Chondrocyte (in vitro differentiated cells): Measurements from ENCODE around the gene AFF3. TPM values are rescaled to one million over a fixed set of nuclear protein-coding genes. Genes with fewer than 3 reads are reported as not detected.

Experiments
- DNase-seq: peaks from one replicate; pipeline ENCODE4 v3.0.0; 2021; ENCODE audit warnings: mixed read lengths, low spot score
- H3K27ac Mint-ChIP-seq: one replicate; pipeline ENCODE4 v1.8.0; 2021; ENCODE audit warnings: mild to moderate bottlenecking, moderate library complexity, mixed read lengths; ENCODE audit not compliant: unreplicated experiment
- H3K27me3 Mint-ChIP-seq: 2 replicates; pipeline ENCODE4 v1.8.0; 2021; ENCODE audit warnings: low read depth, mixed read lengths
- H3K36me3 Mint-ChIP-seq: 2 replicates; pipeline ENCODE4 v1.8.0; 2021; ENCODE audit warnings: low read depth, mixed read lengths
- H3K4me1 Mint-ChIP-seq: 2 replicates; pipeline ENCODE4 v1.8.0; 2021; ENCODE audit warnings: low read depth, mild to moderate bottlenecking, mixed read lengths
- H3K4me3 Mint-ChIP-seq: one replicate; pipeline ENCODE4 v1.8.0; 2021; ENCODE audit warnings: mild to moderate bottlenecking, moderate library complexity, mixed read lengths; ENCODE audit not compliant: unreplicated experiment
- H3K9me3 Mint-ChIP-seq: 2 replicates; pipeline ENCODE4 v1.8.0; 2021; ENCODE audit warnings: low read depth, mixed read lengths
- CTCF ChIP-seq: fragments of 200-600 bp; sonication (generic); IDR thresholded peaks from 2 replicates; pipeline ENCODE4 v1.5.0; 2021; ENCODE audit warnings: antibody characterized with exemption, mild to moderate bottlenecking, moderate library complexity
- total RNA-seq: library from RNA; stranded (reverse); gene quantifications from 3 replicates; pipeline ENCODE4 v1.2.1, GENCODE V29; 2021

AFF3 gene
- total RNA-seq, 1 donor from 2014 or later = 127 TPM

GRCh38 chr2:99797475-99797874 lies 344.9 kb downstream of the AFF3 start:
- TF ChIP-seq CTCF = no peak
- H3K27me3 Mint-ChIP-seq = no peaks in the 10 kb centered on the region
- H3K27ac Mint-ChIP-seq = no peak overlapping the region
- H3K4me1 Mint-ChIP-seq = peaks cover 19% of the 10 kb centered on the region
- H3K4me3 Mint-ChIP-seq = no peak overlapping the region
- DNase-seq = no peak
- H3K9me3 Mint-ChIP-seq = peaks cover 18% of the 10 kb centered on the region
- peaks cover 21% of the 10 kb centered on the region for H3K36me3 Mint-ChIP-seq

GRCh38 chr2:99794414-99794813 lies 348.0 kb downstream of the AFF3 start:
- Mint-ChIP-seq H3K4me1 (peaks cover 28% of the 10 kb centered on the region), H3K27me3 (no peaks in the 10 kb centered on the region), H3K36me3 (peaks cover 21% of the 10 kb centered on the region), H3K4me3 (no peak overlapping the region), H3K27ac (no peak overlapping the region), H3K9me3 (peaks cover 18% of the 10 kb centered on the region)
- DNase-seq = no peak
- no peak for TF ChIP-seq CTCF

GRCh38 chr2:99793022-99793421 lies 349.4 kb downstream of the AFF3 start:
- TF ChIP-seq CTCF = no peak
- H3K36me3 Mint-ChIP-seq = peaks cover 19% of the 10 kb centered on the region
- no peaks in the 10 kb centered on the region for H3K27me3 Mint-ChIP-seq
- no peak overlapping the region for H3K4me3 Mint-ChIP-seq
- DNase-seq = no peak
- no peak overlapping the region for H3K27ac Mint-ChIP-seq
- H3K4me1 Mint-ChIP-seq = peaks cover 36% of the 10 kb centered on the region
- H3K9me3 Mint-ChIP-seq = peaks cover 18% of the 10 kb centered on the region

GRCh38 chr2:99789849-99790248 lies 352.5 kb downstream of the AFF3 start:
- no peaks in the 10 kb centered on the region for H3K9me3 Mint-ChIP-seq
- peaks cover 40% of the 10 kb centered on the region for H3K4me1 Mint-ChIP-seq
- no peak overlapping the region for H3K4me3 Mint-ChIP-seq
- peak overlapping the region; percentile 84 for H3K27ac Mint-ChIP-seq
- no peak for DNase-seq
- H3K36me3 Mint-ChIP-seq = peaks cover 1% of the 10 kb centered on the region
- H3K27me3 Mint-ChIP-seq = no peaks in the 10 kb centered on the region
- no peak for TF ChIP-seq CTCF

GRCh38 chr2:99787769-99788382 lies 354.5 kb downstream of the AFF3 start:
- Mint-ChIP-seq H3K27me3 (no peaks in the 10 kb centered on the region), H3K4me3 (no peak overlapping the region), H3K36me3 (peaks cover 1% of the 10 kb centered on the region), H3K9me3 (no peaks in the 10 kb centered on the region), H3K4me1 (peaks cover 32% of the 10 kb centered on the region), H3K27ac (no peak overlapping the region)
- TF ChIP-seq CTCF = no peak
- DNase-seq = no peak
